ENCODE measurements around the gene NPHP3. TPM values are rescaled to one million over a fixed set of nuclear protein-coding genes. Genes with fewer than 3 reads are reported as not detected.

The NPHP3 gene
- total RNA-seq, 2 donors from 2014 or later, result 15.7 to 23.0 TPM

GRCh38 chr3:132660052-132660810, 62.0 kb downstream of the NPHP3 start, which contains the start of gene UBA5:
Gene UBA5 (plus strand): TSS chr3:132660329. CDS start chr3:132660538, 209 bp downstream.
- H3K27ac Mint-ChIP-seq, result peak within 1 kb of the TSS; percentile 94
- no peaks in the 10 kb centered on the region for H3K27me3 Mint-ChIP-seq (ENCODE audit: insufficient read depth)
- H3K4me3 Mint-ChIP-seq, result peak within 1 kb of the TSS; percentile 95
- Histone ChIP-seq H3K27ac (ENCODE audit: low read depth, low read length) (peak within 1 kb of the TSS; percentile 77), H3K9ac (ENCODE audit: extremely low read depth, low read length, poor library complexity, severe bottlenecking) (peak within 1 kb of the TSS; percentile 87), H3K4me1 (ENCODE audit: control insufficient read depth, insufficient read depth, low read length) (peaks cover 9% of the 10 kb centered on the region), H3K36me3 (ENCODE audit: control insufficient read depth, insufficient read depth, low read length) (peaks cover 7% of the 10 kb centered on the region), H3K4me3 (ENCODE audit: low read length) (peak within 1 kb of the TSS; percentile 97), H3K27me3 (ENCODE audit: control insufficient read depth, insufficient read depth, low read length, poor library complexity, severe bottlenecking) (no peaks in the 10 kb centered on the region), H3K9me3 (ENCODE audit: control insufficient read depth, low read length) (no peaks in the 10 kb centered on the region)
- peaks cover 26% of the 10 kb centered on the region for H3K4me1 Mint-ChIP-seq
- H3K9me3 Mint-ChIP-seq, result no peaks in the 10 kb centered on the region
- peak; percentile 87 for DNase-seq
- no peak for TF ChIP-seq CTCF (conservative IDR thresholded peaks at IDR 0.05)
- H3K36me3 Mint-ChIP-seq (ENCODE audit: low read depth), result no peaks in the 10 kb centered on the region
- 0% methylated on average over 21 to 64 of the region's 64 CpGs for WGBS, 2 experiments (ENCODE audit: insufficient coverage in 1 of 2, insufficient read length in 1 of 2)

- H3K36me3 Mint-ChIP-seq (ENCODE audit: low read depth), result no peaks in the 10 kb centered on the region
- peaks cover 32% of the 10 kb centered on the region for H3K4me1 Mint-ChIP-seq
- peak within 1 kb of the TSS; percentile 77 for H3K27ac ChIP-seq (ENCODE audit: low read depth, low read length)
- peak; percentile 87 for DNase-seq
- peaks cover 7% of the 10 kb centered on the region for H3K36me3 ChIP-seq (ENCODE audit: control insufficient read depth, insufficient read depth, low read length)
- peak within 1 kb of the TSS; percentile 97 for H3K4me3 ChIP-seq (ENCODE audit: low read length)
- peak; percentile 80 for TF ChIP-seq CTCF (conservative IDR thresholded peaks at IDR 0.05)
- no peaks in the 10 kb centered on the region for H3K27me3 ChIP-seq (ENCODE audit: control insufficient read depth, insufficient read depth, low read length, poor library complexity, severe bottlenecking)
- H3K4me3 Mint-ChIP-seq, result peak within 1 kb of the TSS; percentile 95
- peak within 1 kb of the TSS; percentile 94 for H3K27ac Mint-ChIP-seq
- H3K9me3 ChIP-seq (ENCODE audit: control insufficient read depth, low read length), result no peaks in the 10 kb centered on the region
- peaks cover 11% of the 10 kb centered on the region for H3K4me1 ChIP-seq (ENCODE audit: control insufficient read depth, insufficient read depth, low read length)
- WGBS, 2 experiments (ENCODE audit: insufficient coverage in 1 of 2, insufficient read length in 1 of 2), result 1 to 2% methylated on average over 26 to 34 of the region's 34 CpGs
- H3K27me3 Mint-ChIP-seq (ENCODE audit: insufficient read depth), result no peaks in the 10 kb centered on the region
- H3K9ac ChIP-seq (ENCODE audit: extremely low read depth, low read length, poor library complexity, severe bottlenecking), result peak within 1 kb of the TSS; percentile 87
- no peaks in the 10 kb centered on the region for H3K9me3 Mint-ChIP-seq
These were observed 62.7 kb downstream of the NPHP3 start, which contains the start of gene ACAD11 for GRCh38 chr3:132659365-132660051. Gene ACAD11 (minus strand): TSS chr3:132659809. CDS start chr3:132659751, 58 bp downstream.

- Mint-ChIP-seq H3K4me1 (peaks cover 34% of the 10 kb centered on the region), H3K27me3 (ENCODE audit: insufficient read depth) (no peaks in the 10 kb centered on the region), H3K4me3 (peak overlapping the region; percentile 95), H3K9me3 (no peaks in the 10 kb centered on the region), H3K27ac (peak overlapping the region; percentile 94), H3K36me3 (ENCODE audit: low read depth) (no peaks in the 10 kb centered on the region)
- Histone ChIP-seq H3K9me3 (ENCODE audit: control insufficient read depth, low read length) (no peaks in the 10 kb centered on the region), H3K27ac (ENCODE audit: low read depth, low read length) (no peak overlapping the region), H3K36me3 (ENCODE audit: control insufficient read depth, insufficient read depth, low read length) (peaks cover 7% of the 10 kb centered on the region), H3K27me3 (ENCODE audit: control insufficient read depth, insufficient read depth, low read length, poor library complexity, severe bottlenecking) (no peaks in the 10 kb centered on the region), H3K4me1 (ENCODE audit: control insufficient read depth, insufficient read depth, low read length) (peaks cover 14% of the 10 kb centered on the region), H3K4me3 (ENCODE audit: low read length) (peak overlapping the region; percentile 97), H3K9ac (ENCODE audit: extremely low read depth, low read length, poor library complexity, severe bottlenecking) (no peak overlapping the region)
- WGBS, 2 experiments (ENCODE audit: insufficient coverage in 1 of 2, insufficient read length in 1 of 2), result 22 to 37% methylated on average over 5 to 7 of the region's 7 CpGs
- no peak for TF ChIP-seq CTCF (conservative IDR thresholded peaks at IDR 0.05)
- no peak for DNase-seq
These were observed 63.2 kb downstream of the NPHP3 start for GRCh38 chr3:132659000-132659364.
